Neural cell (in vitro differentiated cells): ENCODE measurements around the gene TXNDC11.

Experiments
- EP300 ChIP-seq: fragments of 450-650 bp; conservative IDR thresholded peaks from 2 replicates; pipeline ENCODE4 v1.6.1; 2014; ENCODE audit warnings: antibody characterized with exemption, mild to moderate bottlenecking, moderate library complexity; ENCODE audit not compliant: poor library complexity, severe bottlenecking
- EZH2 ChIP-seq: fragments of 200-600, 300-800 bp; shearing (Covaris generic), sonication (generic); IDR thresholded peaks from 2 replicates; pipeline ENCODE4 v1.6.1; 2014; ENCODE audit warnings: antibody characterized with exemption, low read length, borderline replicate concordance, mild to moderate bottlenecking; ENCODE audit not compliant: insufficient read depth, poor library complexity, severe bottlenecking
- TF ChIP-seq, protein P1 (sequence below): fragments of 450-650 bp; IDR thresholded peaks from 2 replicates; pipeline ENCODE4 v1.5.1; 2014; ENCODE audit warnings: antibody characterized with exemption, mild to moderate bottlenecking, moderate library complexity; ENCODE audit not compliant: poor library complexity, severe bottlenecking

- TF ChIP-seq, protein P1, sequence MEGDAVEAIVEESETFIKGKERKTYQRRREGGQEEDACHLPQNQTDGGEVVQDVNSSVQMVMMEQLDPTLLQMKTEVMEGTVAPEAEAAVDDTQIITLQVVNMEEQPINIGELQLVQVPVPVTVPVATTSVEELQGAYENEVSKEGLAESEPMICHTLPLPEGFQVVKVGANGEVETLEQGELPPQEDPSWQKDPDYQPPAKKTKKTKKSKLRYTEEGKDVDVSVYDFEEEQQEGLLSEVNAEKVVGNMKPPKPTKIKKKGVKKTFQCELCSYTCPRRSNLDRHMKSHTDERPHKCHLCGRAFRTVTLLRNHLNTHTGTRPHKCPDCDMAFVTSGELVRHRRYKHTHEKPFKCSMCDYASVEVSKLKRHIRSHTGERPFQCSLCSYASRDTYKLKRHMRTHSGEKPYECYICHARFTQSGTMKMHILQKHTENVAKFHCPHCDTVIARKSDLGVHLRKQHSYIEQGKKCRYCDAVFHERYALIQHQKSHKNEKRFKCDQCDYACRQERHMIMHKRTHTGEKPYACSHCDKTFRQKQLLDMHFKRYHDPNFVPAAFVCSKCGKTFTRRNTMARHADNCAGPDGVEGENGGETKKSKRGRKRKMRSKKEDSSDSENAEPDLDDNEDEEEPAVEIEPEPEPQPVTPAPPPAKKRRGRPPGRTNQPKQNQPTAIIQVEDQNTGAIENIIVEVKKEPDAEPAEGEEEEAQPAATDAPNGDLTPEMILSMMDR, result no peak
- TF ChIP-seq EZH2 (no peak), EP300 (no peak)
Observed at GRCh38 chr16:11719171-11719570, 23.5 kb downstream of the TXNDC11 start.
